HepG2 (cell line): ENCODE measurements around the gene EPHA1. TPM values are rescaled to one million over a fixed set of nuclear protein-coding genes. Genes with fewer than 3 reads are reported as not detected.

Experiments
- AGO1 ChIP-seq: fragments of 200-400 bp; formaldehyde crosslinking; IDR thresholded peaks from 2 replicates; pipeline ENCODE4 v1.6.1; 2017; ENCODE audit warnings: mild to moderate bottlenecking, low read depth, low read length, moderate library complexity; ENCODE audit not compliant: poor library complexity, severe bottlenecking
- AGO2 ChIP-seq: fragments of 200-400 bp; formaldehyde crosslinking; optimal IDR thresholded peaks from 2 replicates; pipeline ENCODE3; 2017; ENCODE audit warnings: mild to moderate bottlenecking, low read depth, low read length, moderate library complexity
- BHLHE40 ChIP-seq: IDR thresholded peaks from 2 replicates; pipeline ENCODE4 v1.6.1; 2011; ENCODE audit warnings: low read length, improper control_type of control experiment
- FOXO1 ChIP-seq: sonication (generic); formaldehyde crosslinking; IDR thresholded peaks from 2 replicates; pipeline ENCODE4 v1.4.0; 2020; ENCODE audit warnings: missing genetic modification reagents
- GLI4 ChIP-seq: sonication (generic); formaldehyde crosslinking; IDR thresholded peaks from 2 replicates; pipeline ENCODE4 v1.5.1; 2020; ENCODE audit warnings: missing genetic modification reagents, mild to moderate bottlenecking, moderate library complexity, borderline replicate concordance
- ISL2 ChIP-seq: sonication (generic); formaldehyde crosslinking; IDR thresholded peaks from 2 replicates; pipeline ENCODE4 v1.5.0; 2020; ENCODE audit warnings: missing genetic modification reagents
- KDM3A ChIP-seq: IDR thresholded peaks from 2 replicates; pipeline ENCODE4 v1.6.1; 2018; ENCODE audit warnings: low read depth, missing compliant biosample characterization
- MED8 ChIP-seq: sonication (generic); formaldehyde crosslinking; IDR thresholded peaks from 2 replicates; pipeline ENCODE4 v1.8.1; 2023; ENCODE audit warnings: mild to moderate bottlenecking, missing genetic modification reagents; ENCODE audit not compliant: insufficient replicate concordance
- NKX3-1 ChIP-seq: sonication (generic); formaldehyde crosslinking; IDR thresholded peaks from 2 replicates; pipeline ENCODE4 v1.5.0; 2020; ENCODE audit warnings: missing genetic modification reagents
- NR2F1 ChIP-seq, 2 experiments: fragments of 450-650 bp in 1 of 2; formaldehyde crosslinking in 1 of 2; IDR thresholded peaks; 2 replicates each; pipeline versions ENCODE4 v1.5.0 to v1.6.1; 2016 to 2020; ENCODE audit warnings: mild to moderate bottlenecking in 1 of 2, missing compliant biosample characterization in 1 of 2, missing genetic modification reagents in 1 of 2, moderate library complexity in 1 of 2
- PHB2 ChIP-seq: fragments of 450-650 bp; IDR thresholded peaks from 2 replicates; pipeline ENCODE4 v1.6.1; 2018; ENCODE audit not compliant: partially characterized antibody
- RXRA ChIP-seq: sonication (generic); formaldehyde crosslinking; IDR thresholded peaks from 2 replicates; pipeline ENCODE4 v1.5.1; 2020; ENCODE audit warnings: missing genetic modification reagents
- SETDB1 ChIP-seq: sonication (generic); formaldehyde crosslinking; IDR thresholded peaks from 2 replicates; pipeline ENCODE4 v1.5.1; 2020; ENCODE audit warnings: missing genetic modification reagents, mild to moderate bottlenecking, borderline replicate concordance
- SRY ChIP-seq: sonication (generic); formaldehyde crosslinking; IDR thresholded peaks from 2 replicates; pipeline ENCODE4 v1.8.0; 2022; ENCODE audit warnings: mild to moderate bottlenecking, missing genetic modification reagents
- TAF1 ChIP-seq: sonication (generic); formaldehyde crosslinking; IDR thresholded peaks from 2 replicates; pipeline ENCODE4 v1.4.0; 2020; ENCODE audit warnings: missing genetic modification reagents
- TRIM24 ChIP-seq: sonication (generic); formaldehyde crosslinking; IDR thresholded peaks from 2 replicates; pipeline ENCODE4 v1.8.0; 2022; ENCODE audit warnings: mild to moderate bottlenecking, missing genetic modification reagents
- ZBTB7B ChIP-seq: sonication (generic); formaldehyde crosslinking; IDR thresholded peaks from 2 replicates; pipeline ENCODE4 v1.4.0; 2020; ENCODE audit warnings: missing genetic modification reagents
- ZEB1 ChIP-seq: IDR thresholded peaks from 2 replicates; pipeline ENCODE4 v1.6.1; 2012; ENCODE audit warnings: mild to moderate bottlenecking, low read depth, inconsistent platforms; ENCODE audit not compliant: insufficient replicate concordance
- ZMAT3 ChIP-seq: sonication (generic); formaldehyde crosslinking; conservative IDR thresholded peaks from 2 replicates; pipeline ENCODE4 v1.7.0; 2021; ENCODE audit warnings: missing genetic modification reagents
- ZNF230 ChIP-seq: sonication (generic); formaldehyde crosslinking; IDR thresholded peaks from 2 replicates; pipeline ENCODE4 v1.4.0; 2020; ENCODE audit warnings: mild to moderate bottlenecking, missing genetic modification reagents
- ZNF350 ChIP-seq: sonication (generic); formaldehyde crosslinking; IDR thresholded peaks from 2 replicates; pipeline ENCODE4 v1.4.0; 2020; ENCODE audit warnings: mild to moderate bottlenecking, low read depth, missing genetic modification reagents, borderline replicate concordance
- ZNF451 ChIP-seq: sonication (generic); formaldehyde crosslinking; IDR thresholded peaks from 2 replicates; pipeline ENCODE4 v1.5.0; 2020; ENCODE audit warnings: mild to moderate bottlenecking, missing genetic modification reagents
- ZNF567 ChIP-seq: sonication (generic); formaldehyde crosslinking; IDR thresholded peaks from 2 replicates; pipeline ENCODE4 v1.8.1; 2023; ENCODE audit warnings: mild to moderate bottlenecking, missing genetic modification reagents, borderline replicate concordance
- polyA plus RNA-seq, 8 experiments: library from polyadenylated mRNA; depleted of rRNA in 3 of 8; stranded (reverse) in 7 of 8; unstranded in 1 of 8; fragments of >200 nt; fragmentation: Illumina TruSeq in 4 of 8; extraction: Trizol in 4 of 8; gene quantifications; 2 replicates each; pipeline versions ENCODE4 v1.2.1 to v1.2.3, GENCODE V29; 2011 to 2016; ENCODE audit warnings: low read depth in 4 of 8, missing spikeins in 1 of 8, mixed read lengths in 1 of 8; ENCODE audit not compliant: insufficient read depth in 1 of 8
- total RNA-seq, 5 experiments: library from RNA; depleted of rRNA; stranded (reverse); fragments of >200 nt; fragmentation: Illumina TruSeq; extraction: Trizol; gene quantifications; 2 replicates each; pipeline ENCODE4 v1.2.3, GENCODE V29; 2016; ENCODE audit warnings: low read depth in 1 of 5
- TF ChIP-seq, protein P1 (sequence below): sonication (generic); formaldehyde crosslinking; IDR thresholded peaks from 2 replicates; pipeline ENCODE4 v1.9.0; 2022; ENCODE audit warnings: missing genetic modification reagents, mild to moderate bottlenecking, borderline replicate concordance
- TF ChIP-seq, protein P2 (sequence below): sonication (generic); formaldehyde crosslinking; IDR thresholded peaks from 2 replicates; pipeline ENCODE4 v1.4.0; 2020; ENCODE audit warnings: mild to moderate bottlenecking, missing genetic modification reagents, borderline replicate concordance

EPHA1 gene
- total and polyA plus RNA-seq, 2 of the 13 experiments (the other 11 are each of a cell fraction or from before 2014, with no cell fraction given), result 4.6 to 17.1 TPM

DNA sequence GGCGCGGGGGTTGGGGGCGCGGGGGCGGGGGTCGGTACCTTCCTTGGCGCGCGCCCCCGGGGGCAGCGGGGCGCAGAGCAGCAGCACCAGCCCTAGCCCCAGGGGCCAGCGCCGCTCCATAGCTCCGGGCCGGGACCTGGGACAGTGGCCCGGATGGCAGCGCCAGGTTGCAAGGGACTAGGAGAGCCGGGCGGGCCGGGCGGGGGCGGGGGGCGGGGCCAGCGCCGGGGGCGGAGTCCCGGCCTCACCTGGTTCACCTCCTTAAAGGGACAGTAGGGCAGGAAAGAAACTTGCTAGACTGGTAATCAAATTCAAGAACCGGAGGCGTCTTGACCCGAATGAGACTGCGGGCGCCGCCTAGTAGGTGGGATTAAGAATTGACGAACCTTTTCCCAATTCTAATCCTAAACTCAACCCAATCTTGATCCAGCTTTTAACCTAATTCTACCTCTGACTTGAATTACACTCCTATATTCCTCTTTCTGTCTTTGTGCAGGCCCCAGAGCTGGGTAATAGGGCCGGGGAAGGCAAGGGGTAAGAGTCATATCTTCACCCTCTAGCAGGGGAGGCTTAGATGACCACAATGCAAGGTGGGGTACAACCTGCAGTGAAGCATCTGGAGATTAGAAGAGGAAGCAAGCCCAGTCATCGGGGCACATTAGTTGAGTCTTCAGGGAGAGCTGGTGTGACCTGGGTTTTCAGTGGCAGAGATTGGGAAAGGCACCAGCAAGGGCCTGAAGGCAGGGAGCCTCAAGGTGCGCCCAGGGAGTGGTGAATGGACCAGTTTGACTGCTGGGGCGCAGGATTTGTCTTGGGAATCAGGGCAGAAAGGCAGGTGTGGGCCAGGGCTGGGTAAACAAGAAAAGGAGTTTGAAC is at the start of gene EPHA1 (continued):
- no peak for TF ChIP-seq ZMAT3 (CRISPR knock-in tag)
- no peak for TF ChIP-seq RXRA (CRISPR knock-in tag)
- TF ChIP-seq ZBTB7B (CRISPR knock-in tag), result no peak
- peak; percentile 93 for TF ChIP-seq ZEB1
- TF ChIP-seq ZNF350 (CRISPR knock-in tag), result 0 out of 2 replicates have a peak, but pooled peaks have one; percentile 21
- no peak for TF ChIP-seq MED8 (CRISPR knock-in tag)
- TF ChIP-seq TRIM24, result no peak
- TF ChIP-seq KDM3A, result no peak
- TF ChIP-seq, protein P1, sequence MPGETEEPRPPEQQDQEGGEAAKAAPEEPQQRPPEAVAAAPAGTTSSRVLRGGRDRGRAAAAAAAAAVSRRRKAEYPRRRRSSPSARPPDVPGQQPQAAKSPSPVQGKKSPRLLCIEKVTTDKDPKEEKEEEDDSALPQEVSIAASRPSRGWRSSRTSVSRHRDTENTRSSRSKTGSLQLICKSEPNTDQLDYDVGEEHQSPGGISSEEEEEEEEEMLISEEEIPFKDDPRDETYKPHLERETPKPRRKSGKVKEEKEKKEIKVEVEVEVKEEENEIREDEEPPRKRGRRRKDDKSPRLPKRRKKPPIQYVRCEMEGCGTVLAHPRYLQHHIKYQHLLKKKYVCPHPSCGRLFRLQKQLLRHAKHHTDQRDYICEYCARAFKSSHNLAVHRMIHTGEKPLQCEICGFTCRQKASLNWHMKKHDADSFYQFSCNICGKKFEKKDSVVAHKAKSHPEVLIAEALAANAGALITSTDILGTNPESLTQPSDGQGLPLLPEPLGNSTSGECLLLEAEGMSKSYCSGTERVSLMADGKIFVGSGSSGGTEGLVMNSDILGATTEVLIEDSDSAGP (CRISPR knock-in tag), result peak; percentile 96
- no peak for TF ChIP-seq ZNF451 (CRISPR knock-in tag)
- TF ChIP-seq PHB2, result no peak
- TF ChIP-seq FOXO1, result no peak
- no peak for TF ChIP-seq AGO2
- no peak for TF ChIP-seq GLI4 (CRISPR knock-in tag)
- no peak for TF ChIP-seq SRY
- TF ChIP-seq ZNF230 (CRISPR knock-in tag), result no peak
- no peak for TF ChIP-seq TAF1 (CRISPR knock-in tag)
- TF ChIP-seq NR2F1 (CRISPR knock-in tag; IDR thresholded peaks at IDR 0.05), result no peak
- no peak for TF ChIP-seq SETDB1 (CRISPR knock-in tag)
- TF ChIP-seq AGO1, result no peak
- no peak for TF ChIP-seq ISL2 (CRISPR knock-in tag)
- TF ChIP-seq ZNF567 (CRISPR knock-in tag), result no peak
- TF ChIP-seq NKX3-1 (CRISPR knock-in tag), result no peak
- TF ChIP-seq BHLHE40, result no peak
- TF ChIP-seq, protein P2, sequence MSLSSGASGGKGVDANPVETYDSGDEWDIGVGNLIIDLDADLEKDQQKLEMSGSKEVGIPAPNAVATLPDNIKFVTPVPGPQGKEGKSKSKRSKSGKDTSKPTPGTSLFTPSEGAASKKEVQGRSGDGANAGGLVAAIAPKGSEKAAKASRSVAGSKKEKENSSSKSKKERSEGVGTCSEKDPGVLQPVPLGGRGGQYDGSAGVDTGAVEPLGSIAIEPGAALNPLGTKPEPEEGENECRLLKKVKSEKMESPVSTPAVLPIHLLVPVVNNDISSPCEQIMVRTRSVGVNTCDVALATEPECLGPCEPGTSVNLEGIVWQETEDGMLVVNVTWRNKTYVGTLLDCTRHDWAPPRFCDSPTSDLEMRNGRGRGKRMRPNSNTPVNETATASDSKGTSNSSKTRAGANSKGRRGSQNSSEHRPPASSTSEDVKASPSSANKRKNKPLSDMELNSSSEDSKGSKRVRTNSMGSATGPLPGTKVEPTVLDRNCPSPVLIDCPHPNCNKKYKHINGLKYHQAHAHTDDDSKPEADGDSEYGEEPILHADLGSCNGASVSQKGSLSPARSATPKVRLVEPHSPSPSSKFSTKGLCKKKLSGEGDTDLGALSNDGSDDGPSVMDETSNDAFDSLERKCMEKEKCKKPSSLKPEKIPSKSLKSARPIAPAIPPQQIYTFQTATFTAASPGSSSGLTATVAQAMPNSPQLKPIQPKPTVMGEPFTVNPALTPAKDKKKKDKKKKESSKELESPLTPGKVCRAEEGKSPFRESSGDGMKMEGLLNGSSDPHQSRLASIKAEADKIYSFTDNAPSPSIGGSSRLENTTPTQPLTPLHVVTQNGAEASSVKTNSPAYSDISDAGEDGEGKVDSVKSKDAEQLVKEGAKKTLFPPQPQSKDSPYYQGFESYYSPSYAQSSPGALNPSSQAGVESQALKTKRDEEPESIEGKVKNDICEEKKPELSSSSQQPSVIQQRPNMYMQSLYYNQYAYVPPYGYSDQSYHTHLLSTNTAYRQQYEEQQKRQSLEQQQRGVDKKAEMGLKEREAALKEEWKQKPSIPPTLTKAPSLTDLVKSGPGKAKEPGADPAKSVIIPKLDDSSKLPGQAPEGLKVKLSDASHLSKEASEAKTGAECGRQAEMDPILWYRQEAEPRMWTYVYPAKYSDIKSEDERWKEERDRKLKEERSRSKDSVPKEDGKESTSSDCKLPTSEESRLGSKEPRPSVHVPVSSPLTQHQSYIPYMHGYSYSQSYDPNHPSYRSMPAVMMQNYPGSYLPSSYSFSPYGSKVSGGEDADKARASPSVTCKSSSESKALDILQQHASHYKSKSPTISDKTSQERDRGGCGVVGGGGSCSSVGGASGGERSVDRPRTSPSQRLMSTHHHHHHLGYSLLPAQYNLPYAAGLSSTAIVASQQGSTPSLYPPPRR (CRISPR knock-in tag), result no peak
